A549 (cell line): Measurements from ENCODE around the gene GPR183.

ENCODE experiments used
- GATA3 ChIP-seq: IDR thresholded peaks from 2 replicates; pipeline ENCODE4 v1.6.1; 2012; ENCODE audit warnings: borderline replicate concordance
- KDM1A ChIP-seq: fragments of 200-600 bp; sonication (generic); IDR thresholded peaks from 2 replicates; pipeline ENCODE4 v1.6.1; 2016; ENCODE audit warnings: low read depth, mild to moderate bottlenecking
- POLR2A ChIP-seq: IDR thresholded peaks from 2 replicates; pipeline ENCODE4 v1.6.1; 2012; ENCODE audit warnings: mild to moderate bottlenecking, low read length
- TF ChIP-seq, protein P1 (sequence below): fragments of >200 bp; sonication (Bioruptor Twin); formaldehyde crosslinking; IDR thresholded peaks from 3 replicates; pipeline ENCODE4 v1.5.1; 2016

- TF ChIP-seq POLR2A (no peak), GATA3 (no peak), KDM1A (no peak)
- TF ChIP-seq, protein P1, sequence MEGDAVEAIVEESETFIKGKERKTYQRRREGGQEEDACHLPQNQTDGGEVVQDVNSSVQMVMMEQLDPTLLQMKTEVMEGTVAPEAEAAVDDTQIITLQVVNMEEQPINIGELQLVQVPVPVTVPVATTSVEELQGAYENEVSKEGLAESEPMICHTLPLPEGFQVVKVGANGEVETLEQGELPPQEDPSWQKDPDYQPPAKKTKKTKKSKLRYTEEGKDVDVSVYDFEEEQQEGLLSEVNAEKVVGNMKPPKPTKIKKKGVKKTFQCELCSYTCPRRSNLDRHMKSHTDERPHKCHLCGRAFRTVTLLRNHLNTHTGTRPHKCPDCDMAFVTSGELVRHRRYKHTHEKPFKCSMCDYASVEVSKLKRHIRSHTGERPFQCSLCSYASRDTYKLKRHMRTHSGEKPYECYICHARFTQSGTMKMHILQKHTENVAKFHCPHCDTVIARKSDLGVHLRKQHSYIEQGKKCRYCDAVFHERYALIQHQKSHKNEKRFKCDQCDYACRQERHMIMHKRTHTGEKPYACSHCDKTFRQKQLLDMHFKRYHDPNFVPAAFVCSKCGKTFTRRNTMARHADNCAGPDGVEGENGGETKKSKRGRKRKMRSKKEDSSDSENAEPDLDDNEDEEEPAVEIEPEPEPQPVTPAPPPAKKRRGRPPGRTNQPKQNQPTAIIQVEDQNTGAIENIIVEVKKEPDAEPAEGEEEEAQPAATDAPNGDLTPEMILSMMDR: no peak
Observed at GRCh38 chr13:99285432-99286182, 21.6 kb downstream of the GPR183 start.
